ENCODE results near the gene PWWP2A. TPM values are rescaled to one million over a fixed set of nuclear protein-coding genes. Genes with fewer than 3 reads are reported as not detected.

PWWP2A gene
- total and polyA plus RNA-seq, 2 of the 4 experiments (the other 2 are of a cell fraction), result 8.8 to 12.5 TPM

DNA sequence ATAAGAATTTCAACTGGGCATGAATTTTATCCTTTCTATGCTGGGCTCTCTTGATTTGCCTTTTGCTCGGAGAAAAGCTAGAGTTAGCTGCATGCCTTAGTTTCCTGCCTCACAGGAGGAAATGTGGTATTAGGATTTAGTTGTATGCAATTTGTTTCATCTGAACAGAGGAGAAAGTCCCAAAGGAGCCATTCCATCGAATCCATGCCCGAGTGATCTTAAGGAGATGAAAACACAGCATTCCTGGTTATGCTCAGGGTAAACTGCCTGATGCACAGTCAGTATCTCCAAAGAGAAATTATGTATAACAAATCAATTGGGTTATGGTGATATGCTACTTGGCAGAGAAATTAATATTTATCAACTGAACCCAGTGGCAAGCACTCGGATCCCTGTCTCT is 59.2 kb downstream of the PWWP2A start:
- Histone ChIP-seq H4K91ac (ENCODE audit: insufficient read depth, low read depth, low read length) (no peak overlapping the region), H4K20me1 (ENCODE audit: insufficient read depth, low read length) (no peaks in the 10 kb centered on the region), H3K18ac (ENCODE audit: low read depth, low read length) (no peak overlapping the region), H2BK5ac (ENCODE audit: low read depth, low read length, poor library complexity, severe bottlenecking) (no peak overlapping the region), H3K4me3 (ENCODE audit: insufficient read depth, low read depth, low read length) (no peak overlapping the region), H3K79me1 (ENCODE audit: low read depth in 1 of 2, low read length in 2 of 2) (peaks cover 9 to 24% of the 10 kb centered on the region in 2 experiments), H2AK9ac (replicated peaks; ENCODE audit: low read depth, low read length, poor library complexity) (no peak overlapping the region), H2BK15ac (ENCODE audit: low read depth, low read length) (no peak overlapping the region), H3K27ac (ENCODE audit: insufficient read depth, low read length) (no peak overlapping the region), H3K9me1 (ENCODE audit: insufficient read depth, low read length) (peaks cover 18% of the 10 kb centered on the region; the same call in 1 of the 2 replicates), H3K9me3 (ENCODE audit: control insufficient read depth, insufficient read depth, low read length) (no peaks in the 10 kb centered on the region), H2BK20ac (ENCODE audit: low read depth, low read length) (no peak overlapping the region), H3K9ac (ENCODE audit: low read depth, low read length) (no peak overlapping the region), H3K27me3 (ENCODE audit: control insufficient read depth, insufficient read depth, low read length) (no peaks in the 10 kb centered on the region), H3K4me1 (ENCODE audit: control insufficient read depth, insufficient read depth, low read length) (no peaks in the 10 kb centered on the region), H3K23ac (ENCODE audit: low read depth, low read length) (no peak overlapping the region), H2BK120ac (ENCODE audit: low read depth, low read length) (no peak overlapping the region), H2AK5ac (ENCODE audit: low read depth, low read length) (no peak overlapping the region), H3K36me3 (ENCODE audit: control insufficient read depth, insufficient read depth, low read length) (peaks cover 30% of the 10 kb centered on the region), H4K5ac (ENCODE audit: low read depth, low read length) (no peak overlapping the region), H3K56ac (ENCODE audit: extremely low read depth, insufficient read depth, low read length) (no peak overlapping the region), H4K8ac (ENCODE audit: low read depth in 2 of 2, low read length in 2 of 2) (no peak overlapping the region), H3K14ac (replicated peaks; ENCODE audit: low read depth, low read length) (no peak overlapping the region), H2AFZ (replicated peaks; ENCODE audit: low read length, poor library complexity) (no peak overlapping the region), H3K4ac (ENCODE audit: low read depth, low read length) (no peak overlapping the region), H3K4me2 (ENCODE audit: low read depth, low read length) (no peak overlapping the region)
- CTCF ChIA-PET, result no interaction called here
- TF ChIP-seq, protein P1, sequence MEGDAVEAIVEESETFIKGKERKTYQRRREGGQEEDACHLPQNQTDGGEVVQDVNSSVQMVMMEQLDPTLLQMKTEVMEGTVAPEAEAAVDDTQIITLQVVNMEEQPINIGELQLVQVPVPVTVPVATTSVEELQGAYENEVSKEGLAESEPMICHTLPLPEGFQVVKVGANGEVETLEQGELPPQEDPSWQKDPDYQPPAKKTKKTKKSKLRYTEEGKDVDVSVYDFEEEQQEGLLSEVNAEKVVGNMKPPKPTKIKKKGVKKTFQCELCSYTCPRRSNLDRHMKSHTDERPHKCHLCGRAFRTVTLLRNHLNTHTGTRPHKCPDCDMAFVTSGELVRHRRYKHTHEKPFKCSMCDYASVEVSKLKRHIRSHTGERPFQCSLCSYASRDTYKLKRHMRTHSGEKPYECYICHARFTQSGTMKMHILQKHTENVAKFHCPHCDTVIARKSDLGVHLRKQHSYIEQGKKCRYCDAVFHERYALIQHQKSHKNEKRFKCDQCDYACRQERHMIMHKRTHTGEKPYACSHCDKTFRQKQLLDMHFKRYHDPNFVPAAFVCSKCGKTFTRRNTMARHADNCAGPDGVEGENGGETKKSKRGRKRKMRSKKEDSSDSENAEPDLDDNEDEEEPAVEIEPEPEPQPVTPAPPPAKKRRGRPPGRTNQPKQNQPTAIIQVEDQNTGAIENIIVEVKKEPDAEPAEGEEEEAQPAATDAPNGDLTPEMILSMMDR (conservative IDR thresholded peaks at IDR 0.05; ENCODE audit: low read depth, low read length), result no peak
- TF ChIP-seq MAZ (IDR thresholded peaks at IDR 0.05; ENCODE audit: borderline replicate concordance, low read depth, low read length), result no peak
- TF ChIP-seq, protein P2, sequence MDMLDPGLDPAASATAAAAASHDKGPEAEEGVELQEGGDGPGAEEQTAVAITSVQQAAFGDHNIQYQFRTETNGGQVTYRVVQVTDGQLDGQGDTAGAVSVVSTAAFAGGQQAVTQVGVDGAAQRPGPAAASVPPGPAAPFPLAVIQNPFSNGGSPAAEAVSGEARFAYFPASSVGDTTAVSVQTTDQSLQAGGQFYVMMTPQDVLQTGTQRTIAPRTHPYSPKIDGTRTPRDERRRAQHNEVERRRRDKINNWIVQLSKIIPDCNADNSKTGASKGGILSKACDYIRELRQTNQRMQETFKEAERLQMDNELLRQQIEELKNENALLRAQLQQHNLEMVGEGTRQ (IDR thresholded peaks at IDR 0.05; ENCODE audit: low read depth, low read length), result no peak
- TF ChIP-seq, protein P3, sequence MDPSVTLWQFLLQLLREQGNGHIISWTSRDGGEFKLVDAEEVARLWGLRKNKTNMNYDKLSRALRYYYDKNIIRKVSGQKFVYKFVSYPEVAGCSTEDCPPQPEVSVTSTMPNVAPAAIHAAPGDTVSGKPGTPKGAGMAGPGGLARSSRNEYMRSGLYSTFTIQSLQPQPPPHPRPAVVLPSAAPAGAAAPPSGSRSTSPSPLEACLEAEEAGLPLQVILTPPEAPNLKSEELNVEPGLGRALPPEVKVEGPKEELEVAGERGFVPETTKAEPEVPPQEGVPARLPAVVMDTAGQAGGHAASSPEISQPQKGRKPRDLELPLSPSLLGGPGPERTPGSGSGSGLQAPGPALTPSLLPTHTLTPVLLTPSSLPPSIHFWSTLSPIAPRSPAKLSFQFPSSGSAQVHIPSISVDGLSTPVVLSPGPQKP (IDR thresholded peaks at IDR 0.05; ENCODE audit: borderline replicate concordance, low read depth, low read length), result no peak
- no peak for TF ChIP-seq BHLHE40 (IDR thresholded peaks at IDR 0.05; ENCODE audit: low read depth, low read length)
- no peak for TF ChIP-seq CHD1 (IDR thresholded peaks at IDR 0.05; ENCODE audit: low read depth, low read length)
- no peak for TF ChIP-seq MXI1 (IDR thresholded peaks at IDR 0.05; ENCODE audit: borderline replicate concordance, low read depth, low read length)
- TF ChIP-seq POLR2A (IDR thresholded peaks at IDR 0.05; ENCODE audit: low read depth, low read length), result no peak
- TF ChIP-seq FOS (IDR thresholded peaks at IDR 0.05; ENCODE audit: low read depth, low read length), result no peak
- TF ChIP-seq RFX5 (IDR thresholded peaks at IDR 0.05; ENCODE audit: low read depth, low read length), result no peak
- in situ Hi-C loops (cut with MboI; ENCODE audit: low sequenced_read_pairs), result no loop called here
- dilution Hi-C loops (cut with HindIII; ENCODE audit: low sequenced_read_pairs, unreplicated experiment), result no loop called here
- DNase-seq, result no peak
- no peak for ATAC-seq (ENCODE audit: low read depth)
- POLR2A ChIA-PET (ENCODE audit: unreplicated experiment), result no interaction called here
- no CpG with 5 or more reads among the region's 4 CpGs for WGBS, 2 experiments (ENCODE audit: extremely low coverage in 2 of 2, insufficient read length in 1 of 2)
- intact Hi-C loops (cut with micrococcal nuclease), result no loop called here
- BruUV-seq (replicated peaks), result no TSS peak

All from IMR-90 (cell line).